NT2/D1 (cell line): ENCODE data around the gene HIPK3.

Experiments
- SUZ12 ChIP-seq: IDR thresholded peaks from 2 replicates; pipeline ENCODE4 v1.6.1; 2011; ENCODE audit not compliant: insufficient read length, insufficient read depth; ENCODE audit errors: extremely low read depth
- YY1 ChIP-seq: IDR thresholded peaks from 2 replicates; pipeline ENCODE4 v1.6.1; 2011; ENCODE audit not compliant: insufficient read length, insufficient read depth
- ZNF274 ChIP-seq: IDR thresholded peaks from 2 replicates; pipeline ENCODE4 v1.6.1; 2011; ENCODE audit warnings: mild to moderate bottlenecking, low read depth, low read length

DNA sequence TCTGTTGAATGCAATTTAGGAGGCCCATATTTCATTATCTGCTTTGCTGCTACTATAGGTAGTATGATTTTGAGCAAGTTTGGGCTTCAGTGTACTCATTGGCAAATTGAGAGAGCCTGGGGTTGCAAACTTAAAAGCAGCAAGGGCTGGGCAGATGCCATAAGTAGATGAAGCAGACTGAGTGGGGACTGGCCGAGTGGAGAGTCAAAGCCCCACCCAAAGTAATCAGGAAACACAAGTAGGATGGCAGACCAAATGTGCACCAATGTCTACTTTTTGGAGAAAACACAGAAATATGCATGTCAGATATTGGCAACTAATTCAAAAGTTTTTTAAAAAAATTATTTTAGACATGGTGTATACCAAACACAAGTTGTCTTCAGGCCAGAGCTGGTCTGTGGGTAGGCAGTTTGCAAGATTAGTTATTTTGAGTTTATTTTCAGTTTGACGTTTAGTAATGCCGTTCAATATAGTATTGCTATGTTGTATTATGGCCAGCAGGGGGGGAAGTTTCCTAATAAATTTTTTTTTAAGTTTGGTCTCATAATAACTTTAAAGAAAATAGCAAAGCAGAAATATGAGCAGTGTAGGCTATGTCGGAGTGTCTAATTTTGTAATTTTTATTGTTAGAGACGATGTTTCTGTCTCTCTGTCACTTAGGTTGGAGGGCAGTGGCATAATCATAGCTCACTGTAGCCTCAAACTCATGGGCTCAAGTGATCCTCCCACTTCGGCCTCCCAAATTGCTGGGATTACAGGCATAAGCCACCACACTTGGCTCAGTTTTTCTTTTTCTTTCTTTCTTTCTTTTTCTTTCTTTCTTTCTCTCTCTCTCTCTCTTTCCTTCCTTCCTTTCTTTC, 105.1 kb downstream of the HIPK3 start:
- TF ChIP-seq YY1 (no peak), SUZ12 (no peak), ZNF274 (no peak)
